Measurements from ENCODE around the gene CDC73.

DNA sequence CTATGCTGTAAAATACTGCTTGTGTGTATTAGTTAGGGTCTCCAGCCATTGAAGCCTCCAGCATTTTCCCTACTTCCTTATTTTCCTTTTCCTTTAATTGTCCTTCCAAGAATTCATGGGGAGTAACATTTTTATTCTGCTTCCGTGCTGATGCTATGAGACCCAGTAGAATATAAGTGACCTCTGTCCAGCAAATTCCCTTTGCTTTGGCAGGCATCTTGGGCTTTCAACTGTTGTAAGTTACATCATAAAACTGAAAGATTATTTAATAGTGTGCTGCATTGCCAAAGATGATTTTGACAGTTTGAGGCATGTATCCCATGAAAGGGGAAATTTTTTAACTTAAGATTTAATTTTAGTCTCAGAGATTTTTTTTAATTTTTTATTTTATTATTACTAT lies 112.7 kb downstream of the CDC73 start:
- TF ChIP-seq, protein P1, sequence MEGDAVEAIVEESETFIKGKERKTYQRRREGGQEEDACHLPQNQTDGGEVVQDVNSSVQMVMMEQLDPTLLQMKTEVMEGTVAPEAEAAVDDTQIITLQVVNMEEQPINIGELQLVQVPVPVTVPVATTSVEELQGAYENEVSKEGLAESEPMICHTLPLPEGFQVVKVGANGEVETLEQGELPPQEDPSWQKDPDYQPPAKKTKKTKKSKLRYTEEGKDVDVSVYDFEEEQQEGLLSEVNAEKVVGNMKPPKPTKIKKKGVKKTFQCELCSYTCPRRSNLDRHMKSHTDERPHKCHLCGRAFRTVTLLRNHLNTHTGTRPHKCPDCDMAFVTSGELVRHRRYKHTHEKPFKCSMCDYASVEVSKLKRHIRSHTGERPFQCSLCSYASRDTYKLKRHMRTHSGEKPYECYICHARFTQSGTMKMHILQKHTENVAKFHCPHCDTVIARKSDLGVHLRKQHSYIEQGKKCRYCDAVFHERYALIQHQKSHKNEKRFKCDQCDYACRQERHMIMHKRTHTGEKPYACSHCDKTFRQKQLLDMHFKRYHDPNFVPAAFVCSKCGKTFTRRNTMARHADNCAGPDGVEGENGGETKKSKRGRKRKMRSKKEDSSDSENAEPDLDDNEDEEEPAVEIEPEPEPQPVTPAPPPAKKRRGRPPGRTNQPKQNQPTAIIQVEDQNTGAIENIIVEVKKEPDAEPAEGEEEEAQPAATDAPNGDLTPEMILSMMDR (IDR thresholded peaks at IDR 0.05) = no peak
- no peak for TF ChIP-seq POLR2A (IDR thresholded peaks at IDR 0.05)
